Nephron progenitor cell (in vitro differentiated cells): ENCODE measurements around the gene POLR2L.

ENCODE experiments used
- DNase-seq: peaks from one replicate; pipeline ENCODE4 v3.0.0; 2021
- H3K27ac Mint-ChIP-seq: 2 replicates; pipeline ENCODE4 v1.8.0; 2021; ENCODE audit warnings: mild to moderate bottlenecking, moderate library complexity, mixed read lengths
- H3K27me3 Mint-ChIP-seq: 2 replicates; pipeline ENCODE4 v1.8.0; 2021; ENCODE audit warnings: mild to moderate bottlenecking, low read depth, mixed read lengths; ENCODE audit not compliant: poor library complexity
- H3K36me3 Mint-ChIP-seq: 2 replicates; pipeline ENCODE4 v1.8.0; 2021; ENCODE audit warnings: low read depth, mixed read lengths
- H3K4me1 Mint-ChIP-seq: 2 replicates; pipeline ENCODE4 v1.8.0; 2021; ENCODE audit warnings: mixed read lengths
- H3K4me3 Mint-ChIP-seq: 2 replicates; pipeline ENCODE4 v1.8.0; 2021; ENCODE audit warnings: mild to moderate bottlenecking, moderate library complexity, mixed read lengths
- H3K9me3 Mint-ChIP-seq: 2 replicates; pipeline ENCODE4 v1.8.0; 2021; ENCODE audit warnings: mild to moderate bottlenecking, moderate library complexity, mixed read lengths
- CTCF ChIP-seq: fragments of 200-600 bp; sonication (generic); IDR thresholded peaks from 2 replicates; pipeline ENCODE4 v1.5.0; 2021; ENCODE audit warnings: antibody characterized with exemption

POLR2L gene

DNA sequence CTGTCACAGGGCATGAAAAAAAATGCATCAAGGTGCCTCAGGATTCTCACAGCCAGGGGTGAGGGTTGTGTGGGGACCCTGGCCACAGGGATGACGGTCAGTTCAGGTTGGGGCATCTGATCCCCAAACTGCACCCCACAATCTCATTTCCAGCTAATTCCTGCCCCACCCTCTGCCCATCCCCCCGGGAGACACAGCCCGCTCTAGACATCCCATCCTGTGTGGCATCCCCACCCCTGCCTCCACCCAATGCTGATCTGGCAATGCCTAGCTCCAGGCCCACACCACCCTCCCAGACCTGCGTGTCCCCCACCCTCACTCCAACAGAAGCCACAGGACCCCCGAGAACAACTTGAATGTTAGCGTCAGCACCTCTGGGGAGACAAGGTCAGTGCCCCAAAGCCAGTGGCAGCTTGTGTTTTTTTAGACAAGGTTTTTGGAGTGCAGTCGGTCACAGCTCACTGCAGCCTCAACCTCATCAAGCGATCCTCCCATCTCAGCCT, 25.6 kb upstream of the POLR2L start:
- H3K27ac Mint-ChIP-seq = peak overlapping the region; percentile 36
- H3K9me3 Mint-ChIP-seq = no peaks in the 10 kb centered on the region
- H3K27me3 Mint-ChIP-seq = no peaks in the 10 kb centered on the region
- H3K4me3 Mint-ChIP-seq = no peak overlapping the region
- no peak for DNase-seq
- TF ChIP-seq CTCF = no peak
- no peaks in the 10 kb centered on the region for H3K36me3 Mint-ChIP-seq
- peaks cover 17% of the 10 kb centered on the region for H3K4me1 Mint-ChIP-seq

DNA sequence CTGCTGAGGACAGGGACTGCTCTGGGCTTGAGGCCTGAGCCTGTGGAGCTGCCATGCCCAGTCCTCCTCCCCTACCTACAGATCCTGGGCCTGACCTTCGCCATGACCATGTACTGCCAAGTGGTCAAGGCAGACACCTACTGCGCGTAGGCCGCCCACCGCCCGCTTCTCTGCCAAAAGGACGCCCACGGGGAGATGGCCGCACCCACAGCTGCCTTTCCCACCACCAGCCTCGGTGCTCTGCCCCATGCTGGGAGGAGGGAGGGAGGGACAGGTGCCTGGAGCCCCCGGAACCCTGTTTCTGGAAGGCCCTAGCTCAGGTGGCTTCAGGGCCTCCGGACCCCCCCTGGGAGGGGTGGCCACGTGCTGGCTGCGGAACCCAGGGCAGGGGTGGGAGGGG, 24.2 kb upstream of the POLR2L start:
- no peaks in the 10 kb centered on the region for H3K9me3 Mint-ChIP-seq
- no peaks in the 10 kb centered on the region for H3K36me3 Mint-ChIP-seq
- no peak overlapping the region for H3K4me3 Mint-ChIP-seq
- no peak for DNase-seq
- peaks cover 30% of the 10 kb centered on the region for H3K4me1 Mint-ChIP-seq
- TF ChIP-seq CTCF = no peak
- no peaks in the 10 kb centered on the region for H3K27me3 Mint-ChIP-seq
- no peak overlapping the region for H3K27ac Mint-ChIP-seq

GRCh38 chr11:865462-866430, 23.4 kb upstream of the POLR2L start:
- no peak for DNase-seq
- H3K27me3 Mint-ChIP-seq = no peaks in the 10 kb centered on the region
- no peaks in the 10 kb centered on the region for H3K9me3 Mint-ChIP-seq
- H3K4me3 Mint-ChIP-seq = no peak overlapping the region
- no peak overlapping the region for H3K27ac Mint-ChIP-seq
- TF ChIP-seq CTCF = no peak
- H3K36me3 Mint-ChIP-seq = no peaks in the 10 kb centered on the region
- H3K4me1 Mint-ChIP-seq = peaks cover 30% of the 10 kb centered on the region

DNA sequence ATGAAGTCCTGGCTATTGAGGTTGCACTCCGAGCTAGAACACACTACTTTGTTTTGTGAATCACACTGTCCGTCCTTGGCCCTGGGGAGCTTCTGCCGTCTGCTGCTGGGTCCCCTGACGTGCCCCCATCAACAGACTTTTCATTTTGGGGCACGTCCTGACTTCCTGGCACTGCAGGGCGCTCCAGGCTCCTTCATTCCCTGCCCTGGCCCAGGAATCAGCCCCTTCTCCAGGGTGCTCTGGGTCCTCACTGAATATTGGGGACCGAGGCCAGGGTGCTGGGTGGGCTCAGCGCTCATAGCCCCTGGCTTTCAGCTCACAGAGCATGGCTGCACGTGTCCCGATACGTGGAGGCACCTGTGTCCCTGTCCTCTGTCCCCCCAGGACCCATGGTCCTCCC, 22.6 kb upstream of the POLR2L start:
- Mint-ChIP-seq H3K27ac (peak overlapping the region; percentile 77), H3K9me3 (no peaks in the 10 kb centered on the region), H3K36me3 (no peaks in the 10 kb centered on the region), H3K4me1 (peaks cover 28% of the 10 kb centered on the region), H3K27me3 (no peaks in the 10 kb centered on the region), H3K4me3 (no peak overlapping the region)
- no peak for TF ChIP-seq CTCF
- no peak for DNase-seq

DNA sequence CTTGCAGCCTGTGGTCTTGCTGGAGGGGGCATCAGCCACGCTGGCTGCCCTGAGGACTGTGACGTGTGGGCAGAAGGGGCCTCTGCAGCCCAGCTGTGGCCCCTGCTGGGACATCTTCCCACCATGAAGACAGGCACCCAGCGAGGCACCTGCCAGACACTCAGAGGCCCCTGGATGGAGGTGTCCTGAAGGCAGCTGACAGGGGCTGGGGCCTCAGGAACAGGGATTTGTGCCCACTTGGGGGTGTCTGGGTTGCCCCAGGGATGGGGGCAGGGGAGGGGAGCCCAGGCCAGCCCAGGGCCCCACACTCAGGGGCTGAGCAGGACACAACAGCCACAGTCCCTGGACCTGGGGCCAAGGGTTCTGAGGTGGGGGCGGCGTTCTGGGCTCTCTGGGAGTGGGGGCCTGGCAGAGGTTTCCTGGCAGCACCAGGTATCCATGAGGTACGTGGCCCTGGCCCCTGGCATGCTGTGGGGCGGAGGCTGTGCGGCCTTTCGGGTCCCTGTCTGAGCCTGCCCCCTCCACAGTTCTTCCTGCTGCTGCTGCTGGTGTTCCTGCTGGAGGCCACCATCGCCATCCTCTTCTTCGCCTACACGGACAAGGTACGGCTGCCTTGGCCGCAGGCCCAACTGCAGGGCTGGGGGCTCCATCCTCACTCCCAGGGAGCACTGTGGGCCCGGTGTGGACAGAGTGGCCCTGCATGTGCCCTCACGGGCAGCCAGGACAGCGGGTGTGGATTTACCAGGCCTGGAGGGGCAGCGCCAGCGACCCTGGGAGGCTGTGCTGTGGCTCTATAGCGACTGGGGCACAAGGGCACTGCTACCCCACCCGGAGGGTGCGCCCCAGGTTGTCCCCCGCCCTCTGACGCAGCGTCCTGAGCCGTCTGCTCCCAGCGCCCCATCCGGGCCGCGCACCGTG, 21.8 kb upstream of the POLR2L start:
- Mint-ChIP-seq H3K27ac (no peak overlapping the region), H3K4me1 (peaks cover 32% of the 10 kb centered on the region), H3K36me3 (no peaks in the 10 kb centered on the region), H3K27me3 (no peaks in the 10 kb centered on the region), H3K4me3 (no peak overlapping the region), H3K9me3 (no peaks in the 10 kb centered on the region)
- DNase-seq = no peak
- no peak for TF ChIP-seq CTCF
